NCI-H1694 treated with DMSO at 0.1 percent for 48 hours (cell line): ENCODE data around the gene DTX1.

Source experiments
- DNase-seq: peaks from one replicate; lab custom pipeline; 2025; lab: John Stamatoyannopoulos, UW

The DTX1 gene

GRCh38 chr12:113055594-113056380, 743 bp upstream of the DTX1 start:
- DNase-seq, result no peak

GRCh38 chr12:113056381-113056630, 224 bp upstream of the DTX1 start:
- no peak for DNase-seq

- no peak for DNase-seq
Measured at GRCh38 chr12:113057565-113058485, 1.3 kb downstream of the DTX1 start.

- DNase-seq, result no peak
Measured at GRCh38 chr12:113058553-113058952, 2.0 kb downstream of the DTX1 start.

GRCh38 chr12:113059071-113059595, 2.6 kb downstream of the DTX1 start:
- DNase-seq, result no peak

- no peak for DNase-seq
Measured at GRCh38 chr12:113060336-113060960, 3.9 kb downstream of the DTX1 start.

GRCh38 chr12:113061061-113061694, 4.6 kb downstream of the DTX1 start:
- no peak for DNase-seq

- DNase-seq, result no peak
Measured at GRCh38 chr12:113062502-113063395, 6.2 kb downstream of the DTX1 start.

GRCh38 chr12:113063396-113064350, 7.1 kb downstream of the DTX1 start:
- DNase-seq, result no peak

- DNase-seq, result no peak
Measured at GRCh38 chr12:113064395-113065125, 8.0 kb downstream of the DTX1 start.

GRCh38 chr12:113065126-113066007, 8.8 kb downstream of the DTX1 start:
- peak; percentile 30 for DNase-seq

GRCh38 chr12:113066813-113067400, 10.4 kb downstream of the DTX1 start:
- DNase-seq, result no peak

GRCh38 chr12:113067987-113068935, 11.7 kb downstream of the DTX1 start:
- DNase-seq, result no peak

- no peak for DNase-seq
Measured at GRCh38 chr12:113069149-113069548, 12.6 kb downstream of the DTX1 start.

GRCh38 chr12:113069751-113070116, 13.2 kb downstream of the DTX1 start:
- no peak for DNase-seq

GRCh38 chr12:113070117-113070906, 13.8 kb downstream of the DTX1 start:
- no peak for DNase-seq
